Measurements from ENCODE around the gene MOSPD2. TPM values are rescaled to one million over a fixed set of nuclear protein-coding genes. Genes with fewer than 3 reads are reported as not detected.

Gene MOSPD2
- total and polyA plus RNA-seq, 2 of the 8 experiments (the other 6 are each of a cell fraction or from before 2014, with no cell fraction given): 4.5 to 12.1 TPM

DNA sequence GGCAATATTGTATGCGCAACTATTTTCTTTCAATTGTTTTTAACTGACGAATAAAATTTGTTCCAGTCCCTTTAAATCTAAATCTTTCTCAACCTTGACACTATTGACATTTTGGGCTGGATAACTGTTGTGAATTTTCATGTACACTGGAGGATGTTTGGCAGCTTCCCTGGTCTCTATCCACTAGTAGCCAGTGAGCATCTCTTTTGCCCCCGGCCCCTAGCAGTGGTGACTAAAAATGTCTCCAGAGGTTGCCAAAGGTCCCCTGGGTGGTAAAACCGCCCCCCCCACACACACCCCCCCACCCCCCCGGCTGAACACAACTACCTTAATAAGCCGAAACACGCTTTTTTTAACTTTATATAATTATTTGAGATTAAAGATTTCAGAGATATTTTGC lies 866 bp upstream of the MOSPD2 start:
- H3K9ac ChIP-seq (replicated peaks in 1 of 4; ENCODE audit: extremely low read depth in 1 of 4, low read depth in 3 of 4, low read length in 3 of 4): peak overlapping the region in 2 of 4 experiments; percentile 63 to 77; a peak in 4 of 7 replicates
- no peak overlapping the region for H3K18ac ChIP-seq (ENCODE audit: extremely low read depth, low read length)
- 0 out of 2 replicates have a peak, but pooled peaks cover 5% of the 10 kb centered on the region for H3K23me2 ChIP-seq (ENCODE audit: low read depth, low read length)
- no peak overlapping the region for H4K5ac ChIP-seq (ENCODE audit: insufficient read length, low read depth, low read length)
- H4K91ac ChIP-seq (replicated peaks; ENCODE audit: insufficient read length, low read length): no peak overlapping the region
- H2AFZ ChIP-seq (ENCODE audit: low read length): no peak overlapping the region
- no peaks in the 10 kb centered on the region; a peak in 1 of 4 replicates for H3K9me3 ChIP-seq (ENCODE audit: insufficient read depth in 2 of 2, low read depth in 1 of 2, low read length in 1 of 2)
- no peaks in the 10 kb centered on the region for H3K79me1 ChIP-seq (ENCODE audit: low read depth, low read length)
- H3K27ac ChIP-seq (ENCODE audit: low read depth, low read length): no peak overlapping the region
- no peaks in the 10 kb centered on the region for H3K4me1 ChIP-seq (replicated peaks in 1 of 4; ENCODE audit: control insufficient read depth in 3 of 4, insufficient read depth in 4 of 4, low read length in 3 of 4)
- 58% methylated on average over 2 of the region's 7 CpGs; no CpG with 5 or more reads in 1 of the 2 experiments for WGBS, 2 experiments (ENCODE audit: extremely low coverage in 1 of 2, insufficient coverage in 1 of 2, insufficient read length in 1 of 2, insufficient replicate concordance in 2 of 2, low coverage in 1 of 2, low lambda C conversion rate in 2 of 2, missing lambda C conversion rate in 1 of 2)
- H3K56ac ChIP-seq (replicated peaks; ENCODE audit: insufficient read length, low read depth, low read length): no peak overlapping the region
- no peak overlapping the region for H3K4ac ChIP-seq (replicated peaks; ENCODE audit: insufficient read length, low read depth, low read length)
- no peaks in the 10 kb centered on the region for H3K27me3 ChIP-seq (replicated peaks in 1 of 4; ENCODE audit: control insufficient read depth in 3 of 4, extremely low read depth in 1 of 4, insufficient read depth in 3 of 4, low read length in 3 of 4)
- ChIA-PET CTCF (ENCODE audit: partially characterized antibody) (interaction anchor here (0.6 kb wide), 1 partner anchor 185 kb away, joined by 3 read pairs; no protein-coding TSS in a partner anchor), POLR2A (ENCODE audit: partially characterized antibody) (no interaction called here)
- H2BK120ac ChIP-seq (replicated peaks; ENCODE audit: low read depth, low read length): no peak overlapping the region
- no peak overlapping the region for H3K14ac ChIP-seq (ENCODE audit: insufficient read length)
- no peaks in the 10 kb centered on the region for H4K20me1 ChIP-seq (replicated peaks in 1 of 2; ENCODE audit: control insufficient read depth in 1 of 2, insufficient read depth in 2 of 2, low read length in 2 of 2)
- H3K4me3 ChIP-seq (ENCODE audit: extremely low read depth in 1 of 4, insufficient read depth in 2 of 4, low read depth in 3 of 4, low read length in 4 of 4): peak overlapping the region; percentile 65 to 85 (median 72)
- no peak overlapping the region for H2BK5ac ChIP-seq (ENCODE audit: low read depth, low read length)
- H2BK20ac ChIP-seq (ENCODE audit: low read length): no peak overlapping the region
- H3K23ac ChIP-seq (ENCODE audit: insufficient read length): no peak overlapping the region
- H3K4me2 ChIP-seq (ENCODE audit: insufficient read depth in 1 of 2, low read depth in 2 of 2, low read length in 2 of 2): peak overlapping the region; percentile 35 to 63
- H4K8ac ChIP-seq (ENCODE audit: extremely low read depth, insufficient read depth, low read length): no peak overlapping the region
- H3K36me3 ChIP-seq (ENCODE audit: control insufficient read depth in 2 of 4, insufficient read depth in 4 of 4, low read length in 3 of 4): peaks cover 0 to 4% (median under 1%) of the 10 kb centered on the region in 4 experiments; a peak in 3 of 8 replicates
- H2BK12ac ChIP-seq (ENCODE audit: low read depth, low read length): no peak overlapping the region
- FAIRE-seq (no peak), DNase-seq (ENCODE audit: low read depth in 1 of 2, low spot score in 2 of 2) (no peak)
- peaks cover 0 to 57% of the 10 kb centered on the region in 2 experiments; a peak in 2 of 4 replicates for H3K79me2 ChIP-seq (ENCODE audit: control insufficient read depth in 1 of 2, insufficient read depth in 2 of 2, low read length in 2 of 2)
- no peak overlapping the region for H2AK5ac ChIP-seq (ENCODE audit: low read depth, low read length)
- no peak overlapping the region for H2BK15ac ChIP-seq (ENCODE audit: low read length)
- TF ChIP-seq, protein P1, sequence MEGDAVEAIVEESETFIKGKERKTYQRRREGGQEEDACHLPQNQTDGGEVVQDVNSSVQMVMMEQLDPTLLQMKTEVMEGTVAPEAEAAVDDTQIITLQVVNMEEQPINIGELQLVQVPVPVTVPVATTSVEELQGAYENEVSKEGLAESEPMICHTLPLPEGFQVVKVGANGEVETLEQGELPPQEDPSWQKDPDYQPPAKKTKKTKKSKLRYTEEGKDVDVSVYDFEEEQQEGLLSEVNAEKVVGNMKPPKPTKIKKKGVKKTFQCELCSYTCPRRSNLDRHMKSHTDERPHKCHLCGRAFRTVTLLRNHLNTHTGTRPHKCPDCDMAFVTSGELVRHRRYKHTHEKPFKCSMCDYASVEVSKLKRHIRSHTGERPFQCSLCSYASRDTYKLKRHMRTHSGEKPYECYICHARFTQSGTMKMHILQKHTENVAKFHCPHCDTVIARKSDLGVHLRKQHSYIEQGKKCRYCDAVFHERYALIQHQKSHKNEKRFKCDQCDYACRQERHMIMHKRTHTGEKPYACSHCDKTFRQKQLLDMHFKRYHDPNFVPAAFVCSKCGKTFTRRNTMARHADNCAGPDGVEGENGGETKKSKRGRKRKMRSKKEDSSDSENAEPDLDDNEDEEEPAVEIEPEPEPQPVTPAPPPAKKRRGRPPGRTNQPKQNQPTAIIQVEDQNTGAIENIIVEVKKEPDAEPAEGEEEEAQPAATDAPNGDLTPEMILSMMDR (IDR thresholded peaks at IDR 0.05; ENCODE audit: control extremely low read depth in 1 of 3, insufficient read depth in 1 of 3, low read depth in 1 of 3, low read length in 3 of 3): no peak

Data from H1 (cell line).